C4-2B (cell line): Measurements from ENCODE around the gene REEP6.

Source experiments
- H3K27ac ChIP-seq: fragments of 450-650 bp; 2 replicates; pipeline ENCODE4 v1.5.1; 2017
- ZFX ChIP-seq: fragments of 450-650 bp; IDR thresholded peaks from 2 replicates; pipeline ENCODE4 v1.6.1; 2017
- TF ChIP-seq, protein P1 (sequence below): fragments of 450-650 bp; conservative IDR thresholded peaks from 2 replicates; pipeline ENCODE4 v1.5.1; 2017; ENCODE audit warnings: mild to moderate bottlenecking

Gene REEP6

DNA sequence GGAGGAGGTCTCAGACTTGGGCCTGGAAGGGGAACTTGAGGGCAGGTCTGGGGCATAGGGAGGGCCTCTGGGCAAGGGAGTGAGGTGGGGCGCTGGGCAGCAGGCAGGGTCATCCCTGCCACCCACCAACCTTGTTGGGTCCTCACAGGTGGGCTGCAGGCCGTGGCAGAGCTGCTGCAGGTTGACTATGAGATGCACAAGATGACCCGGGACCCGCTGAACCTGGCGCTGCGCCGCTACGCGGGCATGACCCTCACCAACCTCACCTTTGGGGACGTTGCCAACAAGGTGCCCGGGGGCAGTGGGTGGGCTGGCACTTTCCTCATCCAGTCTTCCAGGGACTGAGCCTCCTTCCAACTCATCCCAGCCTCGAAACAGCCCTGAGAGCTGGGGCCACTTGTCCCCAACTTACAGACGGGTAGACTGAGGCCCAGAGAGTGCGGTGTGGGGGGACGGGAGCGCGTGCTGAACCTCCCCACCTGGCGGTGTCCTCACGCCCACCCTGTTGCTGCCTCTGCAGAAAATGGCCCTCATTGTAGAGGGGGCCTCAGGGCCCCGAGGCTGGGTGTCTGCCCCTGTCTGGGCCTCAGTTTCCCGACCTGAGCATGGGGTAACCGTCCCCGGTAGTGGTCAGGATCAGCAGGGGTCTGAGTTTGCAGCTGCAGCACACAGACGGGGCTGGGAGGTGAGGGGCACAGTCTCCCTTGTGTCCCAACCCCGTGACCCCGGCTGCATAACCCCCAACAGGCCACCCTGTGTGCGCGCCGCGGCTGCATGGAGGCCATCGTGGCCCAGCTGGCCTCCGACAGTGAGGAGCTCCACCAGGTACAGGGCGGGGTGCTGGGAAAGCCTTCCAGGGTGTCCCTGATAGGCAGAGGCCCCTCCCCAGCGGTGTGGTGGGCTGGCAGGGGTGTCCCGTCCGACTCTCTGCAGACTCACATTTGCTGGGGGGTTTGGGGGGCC, 30.7 kb upstream of the REEP6 start:
- H3K27ac ChIP-seq, result no peak overlapping the region
- no peak for TF ChIP-seq ZFX
- TF ChIP-seq, protein P1, sequence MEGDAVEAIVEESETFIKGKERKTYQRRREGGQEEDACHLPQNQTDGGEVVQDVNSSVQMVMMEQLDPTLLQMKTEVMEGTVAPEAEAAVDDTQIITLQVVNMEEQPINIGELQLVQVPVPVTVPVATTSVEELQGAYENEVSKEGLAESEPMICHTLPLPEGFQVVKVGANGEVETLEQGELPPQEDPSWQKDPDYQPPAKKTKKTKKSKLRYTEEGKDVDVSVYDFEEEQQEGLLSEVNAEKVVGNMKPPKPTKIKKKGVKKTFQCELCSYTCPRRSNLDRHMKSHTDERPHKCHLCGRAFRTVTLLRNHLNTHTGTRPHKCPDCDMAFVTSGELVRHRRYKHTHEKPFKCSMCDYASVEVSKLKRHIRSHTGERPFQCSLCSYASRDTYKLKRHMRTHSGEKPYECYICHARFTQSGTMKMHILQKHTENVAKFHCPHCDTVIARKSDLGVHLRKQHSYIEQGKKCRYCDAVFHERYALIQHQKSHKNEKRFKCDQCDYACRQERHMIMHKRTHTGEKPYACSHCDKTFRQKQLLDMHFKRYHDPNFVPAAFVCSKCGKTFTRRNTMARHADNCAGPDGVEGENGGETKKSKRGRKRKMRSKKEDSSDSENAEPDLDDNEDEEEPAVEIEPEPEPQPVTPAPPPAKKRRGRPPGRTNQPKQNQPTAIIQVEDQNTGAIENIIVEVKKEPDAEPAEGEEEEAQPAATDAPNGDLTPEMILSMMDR, result no peak

DNA sequence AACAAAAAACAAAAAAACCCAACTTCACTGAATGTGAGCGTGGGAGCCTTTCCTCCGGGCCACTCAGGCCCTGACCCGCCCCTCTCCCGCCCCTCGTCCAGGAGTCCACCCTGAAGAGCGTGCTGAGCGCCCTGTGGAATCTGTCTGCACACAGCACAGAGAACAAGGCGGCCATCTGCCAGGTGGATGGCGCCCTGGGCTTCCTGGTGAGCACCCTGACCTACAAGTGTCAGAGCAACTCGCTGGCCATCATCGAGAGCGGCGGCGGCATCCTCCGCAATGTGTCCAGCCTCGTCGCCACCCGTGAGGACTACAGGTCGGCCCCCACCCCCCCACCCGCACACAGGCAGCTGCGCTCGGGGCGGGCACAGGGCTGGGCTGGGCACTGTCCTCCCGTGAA, 29.1 kb upstream of the REEP6 start:
- H3K27ac ChIP-seq, result no peak overlapping the region
- TF ChIP-seq, protein P1, result no peak
- TF ChIP-seq ZFX, result no peak

DNA sequence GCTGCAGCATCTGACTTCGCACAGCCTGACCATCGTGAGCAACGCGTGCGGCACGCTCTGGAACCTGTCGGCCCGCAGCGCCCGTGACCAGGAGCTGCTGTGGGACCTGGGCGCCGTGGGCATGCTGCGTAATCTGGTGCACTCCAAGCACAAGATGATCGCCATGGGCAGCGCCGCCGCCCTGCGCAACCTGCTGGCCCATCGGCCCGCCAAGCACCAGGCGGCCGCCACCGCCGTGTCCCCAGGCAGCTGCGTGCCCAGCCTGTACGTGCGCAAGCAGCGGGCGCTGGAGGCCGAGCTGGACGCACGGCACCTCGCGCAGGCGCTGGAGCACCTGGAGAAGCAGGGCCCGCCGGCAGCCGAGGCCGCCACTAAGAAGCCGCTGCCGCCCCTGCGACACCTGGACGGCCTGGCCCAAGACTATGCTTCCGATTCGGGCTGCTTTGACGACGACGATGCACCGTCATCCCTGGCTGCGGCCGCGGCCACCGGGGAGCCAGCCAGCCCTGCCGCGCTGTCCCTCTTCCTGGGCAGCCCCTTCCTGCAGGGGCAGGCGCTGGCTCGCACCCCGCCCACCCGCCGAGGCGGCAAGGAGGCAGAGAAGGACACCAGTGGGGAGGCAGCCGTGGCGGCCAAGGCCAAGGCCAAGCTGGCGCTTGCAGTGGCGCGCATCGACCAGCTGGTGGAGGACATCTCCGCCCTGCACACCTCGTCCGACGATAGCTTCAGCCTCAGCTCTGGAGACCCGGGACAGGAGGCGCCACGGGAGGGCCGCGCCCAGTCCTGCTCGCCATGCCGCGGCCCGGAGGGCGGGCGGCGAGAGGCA, 25.6 kb upstream of the REEP6 start:
- TF ChIP-seq ZFX, result no peak
- TF ChIP-seq, protein P1, result no peak
- H3K27ac ChIP-seq, result no peak overlapping the region

DNA sequence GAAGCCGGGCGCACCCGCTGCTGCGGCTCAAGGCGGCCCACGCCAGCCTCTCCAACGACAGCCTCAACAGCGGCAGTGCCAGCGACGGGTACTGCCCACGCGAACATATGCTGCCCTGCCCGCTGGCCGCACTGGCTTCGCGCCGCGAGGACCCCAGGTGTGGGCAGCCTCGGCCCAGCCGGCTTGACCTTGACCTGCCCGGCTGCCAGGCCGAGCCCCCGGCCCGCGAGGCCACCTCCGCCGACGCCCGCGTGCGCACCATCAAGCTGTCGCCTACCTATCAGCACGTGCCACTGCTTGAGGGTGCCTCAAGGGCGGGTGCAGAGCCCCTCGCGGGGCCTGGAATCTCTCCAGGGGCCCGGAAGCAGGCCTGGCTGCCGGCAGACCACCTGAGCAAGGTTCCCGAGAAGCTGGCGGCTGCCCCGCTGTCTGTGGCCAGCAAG, 24.9 kb upstream of the REEP6 start:
- TF ChIP-seq, protein P1, result no peak; the same call in 1 of the 2 replicates
- no peak for TF ChIP-seq ZFX
- no peak overlapping the region for H3K27ac ChIP-seq

DNA sequence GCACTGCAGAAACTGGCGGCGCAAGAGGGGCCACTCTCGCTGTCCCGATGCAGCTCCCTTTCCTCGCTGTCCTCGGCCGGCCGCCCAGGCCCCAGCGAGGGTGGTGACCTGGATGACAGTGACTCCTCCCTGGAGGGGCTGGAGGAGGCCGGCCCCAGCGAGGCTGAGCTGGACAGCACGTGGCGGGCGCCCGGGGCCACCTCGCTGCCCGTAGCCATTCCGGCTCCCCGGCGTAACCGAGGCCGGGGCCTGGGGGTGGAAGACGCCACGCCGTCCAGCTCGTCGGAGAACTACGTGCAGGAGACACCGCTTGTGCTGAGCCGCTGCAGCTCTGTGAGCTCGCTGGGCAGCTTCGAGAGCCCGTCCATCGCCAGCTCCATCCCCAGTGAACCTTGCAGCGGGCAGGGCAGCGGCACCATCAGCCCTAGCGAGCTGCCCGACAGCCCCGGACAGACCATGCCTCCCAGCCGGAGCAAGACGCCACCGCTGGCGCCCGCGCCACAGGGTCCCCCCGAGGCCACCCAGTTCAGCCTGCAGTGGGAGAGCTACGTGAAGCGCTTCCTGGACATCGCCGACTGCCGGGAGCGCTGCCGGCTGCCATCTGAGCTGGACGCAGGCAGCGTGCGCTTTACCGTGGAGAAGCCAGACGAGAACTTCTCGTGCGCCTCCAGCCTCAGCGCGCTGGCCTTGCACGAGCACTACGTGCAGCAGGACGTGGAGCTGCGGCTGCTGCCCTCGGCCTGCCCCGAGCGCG, 24.3 kb upstream of the REEP6 start:
- TF ChIP-seq, protein P1, result no peak
- H3K27ac ChIP-seq, result peak overlapping the region; percentile 92

DNA sequence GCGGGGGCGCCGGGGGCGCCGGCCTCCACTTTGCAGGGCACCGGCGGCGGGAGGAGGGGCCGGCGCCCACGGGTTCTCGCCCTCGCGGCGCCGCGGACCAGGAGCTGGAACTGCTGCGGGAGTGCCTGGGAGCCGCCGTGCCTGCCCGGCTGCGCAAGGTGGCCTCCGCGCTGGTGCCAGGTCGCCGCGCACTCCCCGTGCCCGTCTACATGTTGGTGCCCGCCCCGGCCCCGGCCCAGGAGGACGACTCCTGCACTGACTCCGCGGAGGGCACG, 23.8 kb upstream of the REEP6 start:
- peak overlapping the region; percentile 92 for H3K27ac ChIP-seq
- TF ChIP-seq, protein P1, result no peak; the same call in 1 of the 2 replicates
- TF ChIP-seq ZFX, result no peak
